ENCODE measurements around the gene CLPTM1L.
"Not testable (repeated sequence)": the region's sequence is repeated elsewhere in the genome, so short reads cannot be mapped to it uniquely, and the experiment has no call there.

CLPTM1L gene

DNA sequence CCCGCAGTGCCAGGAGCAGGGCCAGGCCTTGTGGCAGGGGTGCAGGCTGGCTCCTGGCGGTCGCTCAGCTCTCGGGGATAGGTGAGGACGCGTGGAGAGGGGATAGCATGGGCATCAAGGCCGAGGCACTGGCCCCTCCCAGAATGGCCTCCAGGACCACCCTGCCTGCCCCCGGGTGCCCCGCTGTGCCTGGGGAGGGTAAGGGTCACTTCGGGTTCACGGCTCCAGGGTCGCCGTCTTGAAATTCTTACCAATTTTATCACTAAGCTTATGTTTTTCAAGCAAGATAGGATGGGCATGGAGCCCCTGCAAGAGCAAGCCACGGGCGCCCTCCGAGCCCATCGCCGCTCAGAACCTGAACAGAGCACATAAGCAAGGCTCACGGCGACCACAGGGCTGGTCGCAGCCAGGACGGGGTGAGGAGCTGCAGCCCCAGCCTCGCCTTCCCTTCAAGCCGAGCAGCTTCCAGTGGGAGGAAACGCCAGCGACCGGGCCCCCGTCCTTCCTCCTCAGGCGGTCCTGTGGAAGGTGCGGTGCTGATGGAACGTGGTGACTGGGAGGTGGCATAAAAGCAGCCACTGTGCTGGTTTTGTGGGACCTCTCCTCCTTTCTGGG is 14.2 kb upstream of the CLPTM1L start:
- no peak for DNase-seq

GRCh38 chr5:1358726-1359025 is 13.8 kb upstream of the CLPTM1L start:
- no peak for DNase-seq

GRCh38 chr5:1357946-1358725 is 13.2 kb upstream of the CLPTM1L start:
- no peak for DNase-seq

DNA sequence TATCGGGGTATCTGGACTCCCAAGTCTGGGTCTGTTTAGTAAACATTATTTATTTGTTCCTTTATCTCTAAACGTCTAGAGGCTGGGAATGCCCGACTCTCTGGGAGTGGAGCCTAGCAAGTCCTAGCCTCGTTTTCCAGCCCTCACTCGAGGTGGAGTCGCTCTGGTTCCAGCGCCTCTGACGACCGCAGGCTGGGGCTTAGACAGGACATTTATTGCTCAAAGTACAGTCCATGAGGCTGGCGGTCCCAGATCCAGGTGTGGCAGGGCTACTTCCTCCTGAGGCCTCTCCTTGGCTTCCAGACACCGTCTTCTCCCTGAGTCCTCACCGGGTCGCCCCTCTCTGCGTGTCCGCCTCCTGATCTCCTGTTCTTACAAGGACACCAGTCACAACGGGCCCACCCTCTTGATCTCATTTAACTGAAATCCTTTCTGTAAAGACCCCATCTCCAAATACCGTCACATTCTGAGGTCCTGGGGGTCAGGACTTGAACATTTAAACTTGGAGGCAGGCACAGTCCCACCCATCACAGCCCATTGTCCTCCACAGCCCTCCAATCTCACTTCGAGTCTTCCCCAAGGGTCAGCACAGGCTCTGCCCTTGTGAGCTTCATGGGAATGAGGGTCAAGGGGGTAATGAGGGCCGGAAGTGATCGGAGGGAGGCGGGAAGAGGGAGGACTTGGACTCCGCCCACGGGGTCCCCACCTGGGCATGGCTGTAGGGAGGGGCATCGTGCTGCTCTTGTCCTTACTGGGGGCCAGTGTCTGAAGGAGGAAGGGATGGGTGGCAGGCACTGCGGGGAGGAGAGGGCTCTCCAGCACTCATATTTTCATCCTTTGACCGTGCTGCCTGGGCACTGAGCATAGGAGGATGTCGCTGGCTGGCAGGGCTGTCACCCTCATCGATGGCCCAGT is 12.2 kb upstream of the CLPTM1L start:
- no peak for DNase-seq

DNA sequence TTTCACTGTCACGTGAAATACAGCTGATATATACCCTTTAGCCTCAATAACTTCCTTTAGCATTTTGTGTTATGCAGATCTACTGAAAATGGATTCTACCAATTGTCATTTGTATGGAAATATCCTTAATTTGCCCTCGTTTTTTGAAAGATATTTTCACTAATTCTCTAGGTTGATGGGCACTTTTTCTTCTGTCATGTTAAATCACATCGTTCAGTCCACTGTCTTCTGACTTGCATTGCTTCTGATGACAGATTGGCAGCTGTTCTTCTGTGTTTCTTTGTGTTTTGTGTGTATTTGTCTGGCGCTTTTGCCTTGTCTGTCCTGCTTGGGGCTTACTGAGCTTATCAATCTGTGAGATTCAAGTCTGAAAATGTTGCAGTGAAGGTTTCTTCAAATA is 9.7 kb upstream of the CLPTM1L start:
- no peak for DNase-seq

DNA sequence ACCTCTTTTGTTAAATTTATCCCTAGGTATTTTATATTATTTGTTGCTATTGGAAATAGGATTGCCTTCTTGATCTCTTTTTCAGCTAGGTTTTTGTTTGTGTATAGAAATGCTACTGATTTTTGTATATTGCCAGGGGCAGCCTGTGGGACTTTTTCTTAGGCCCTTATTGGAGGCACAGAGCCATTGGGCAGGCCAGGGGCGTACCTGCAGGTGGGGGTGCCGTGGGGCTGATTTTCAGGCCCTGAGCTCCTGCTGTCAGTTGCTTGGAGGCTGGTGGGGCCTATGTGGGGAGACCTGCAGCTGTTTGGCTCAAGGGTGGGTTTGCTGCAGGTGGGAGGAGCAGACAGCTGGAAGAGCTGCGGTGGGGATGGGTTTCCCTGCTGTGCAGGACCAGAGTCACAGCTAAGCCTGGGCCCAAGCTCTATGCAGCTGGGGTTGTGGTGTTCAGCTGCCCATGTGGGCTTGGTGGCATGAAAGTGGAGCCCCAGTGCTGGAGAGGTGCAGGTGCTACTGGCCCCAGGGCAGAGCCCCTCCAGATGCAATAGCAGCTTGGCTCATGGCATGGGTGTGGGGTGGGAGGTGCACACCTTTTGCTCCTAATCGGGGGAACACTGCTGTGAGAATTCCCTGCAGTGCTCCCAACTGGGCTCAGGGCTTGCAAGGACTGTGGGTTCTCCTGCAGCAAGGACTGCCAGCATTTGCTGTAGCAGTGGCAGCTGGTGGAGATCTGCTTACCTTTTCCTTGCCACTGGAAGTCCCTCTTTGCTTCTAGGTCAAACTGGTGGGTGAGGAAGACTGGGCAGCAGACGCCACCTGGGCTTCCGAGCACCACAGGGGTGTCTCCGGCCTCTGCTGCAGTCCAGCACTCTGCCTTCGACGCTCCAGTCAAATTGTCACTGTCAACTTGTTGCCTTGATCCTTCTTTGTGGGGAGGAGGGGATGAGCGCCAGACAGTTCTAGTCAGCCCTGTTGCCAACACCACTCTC is 7.6 kb upstream of the CLPTM1L start:
- no peak for DNase-seq

DNA sequence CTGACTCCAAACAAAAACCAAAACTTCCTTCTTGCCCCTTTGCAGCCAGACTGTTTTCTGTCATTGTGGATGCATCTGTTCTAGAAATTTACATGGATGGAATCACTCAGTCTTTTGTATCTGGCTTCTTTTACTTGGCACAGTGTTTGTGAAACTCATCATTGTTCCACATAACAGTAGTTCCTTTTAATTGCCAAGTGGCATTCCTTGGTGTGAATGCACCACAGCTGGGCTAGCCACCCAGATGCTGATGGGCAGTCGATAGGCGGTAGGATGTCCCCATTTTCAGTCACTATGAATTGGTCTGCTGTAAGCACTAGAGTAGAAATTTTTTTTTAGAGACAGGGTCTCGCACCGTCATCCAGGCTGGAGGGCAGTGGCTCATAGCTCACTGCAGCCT is 6.3 kb upstream of the CLPTM1L start:
- no peak for DNase-seq

DNA sequence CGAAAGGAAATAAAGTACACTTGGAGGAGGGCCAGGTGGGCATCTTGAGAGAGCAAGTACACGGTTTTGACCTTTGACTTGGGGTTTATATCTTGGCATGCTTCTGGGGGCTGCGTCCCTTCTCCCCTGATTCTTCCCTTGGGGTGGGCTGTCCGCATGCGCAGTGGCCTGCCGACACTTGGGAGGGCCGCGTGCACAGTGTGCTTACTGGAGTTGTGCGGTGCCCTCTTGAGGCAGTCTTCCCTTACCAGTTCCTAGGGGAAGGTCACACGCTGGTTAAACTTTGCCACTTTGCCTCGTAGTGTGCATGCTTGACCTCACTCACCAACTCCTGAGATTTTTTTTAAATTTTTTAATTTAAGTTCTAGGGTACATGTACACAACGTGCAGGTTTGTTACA is 4.3 kb upstream of the CLPTM1L start:
- no peak for DNase-seq

DNA sequence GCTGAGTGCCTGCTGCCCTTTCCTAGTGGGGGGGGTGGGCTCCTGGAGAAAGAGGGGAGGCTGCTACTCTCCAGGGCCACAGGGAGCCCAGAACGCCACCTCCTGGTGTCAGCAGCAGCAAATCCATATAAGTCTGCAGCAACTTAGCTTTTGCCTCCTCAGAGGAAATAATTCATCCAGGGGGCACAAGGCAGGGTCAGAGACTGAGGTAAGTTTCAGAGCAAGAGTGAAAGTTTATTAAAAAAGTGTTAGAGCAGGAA is 4.0 kb upstream of the CLPTM1L start:
- DNase-seq = no peak

DNA sequence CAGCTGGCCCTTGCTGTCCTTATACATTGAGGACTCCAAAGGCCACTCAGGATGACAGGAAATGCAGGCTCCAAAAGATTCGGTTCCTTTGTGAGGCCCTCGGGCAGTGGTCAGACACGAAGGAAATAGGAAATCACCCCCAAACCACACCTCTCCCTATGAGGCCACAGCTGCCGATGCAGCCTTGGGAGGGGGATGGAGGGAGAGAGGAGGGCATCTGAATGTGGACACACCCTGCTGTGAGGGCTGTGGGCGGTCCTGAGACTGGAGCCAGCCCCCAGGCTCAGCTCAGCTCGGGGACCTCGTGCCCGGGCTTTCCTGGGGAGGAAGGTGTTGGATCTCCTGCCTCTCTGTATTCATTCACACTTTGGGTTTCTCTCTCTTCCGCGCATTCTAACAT is 2.7 kb upstream of the CLPTM1L start:
- no peak for DNase-seq

- no peak for DNase-seq
Observed at GRCh38 chr5:1346627-1347440, 1.9 kb upstream of the CLPTM1L start.

DNA sequence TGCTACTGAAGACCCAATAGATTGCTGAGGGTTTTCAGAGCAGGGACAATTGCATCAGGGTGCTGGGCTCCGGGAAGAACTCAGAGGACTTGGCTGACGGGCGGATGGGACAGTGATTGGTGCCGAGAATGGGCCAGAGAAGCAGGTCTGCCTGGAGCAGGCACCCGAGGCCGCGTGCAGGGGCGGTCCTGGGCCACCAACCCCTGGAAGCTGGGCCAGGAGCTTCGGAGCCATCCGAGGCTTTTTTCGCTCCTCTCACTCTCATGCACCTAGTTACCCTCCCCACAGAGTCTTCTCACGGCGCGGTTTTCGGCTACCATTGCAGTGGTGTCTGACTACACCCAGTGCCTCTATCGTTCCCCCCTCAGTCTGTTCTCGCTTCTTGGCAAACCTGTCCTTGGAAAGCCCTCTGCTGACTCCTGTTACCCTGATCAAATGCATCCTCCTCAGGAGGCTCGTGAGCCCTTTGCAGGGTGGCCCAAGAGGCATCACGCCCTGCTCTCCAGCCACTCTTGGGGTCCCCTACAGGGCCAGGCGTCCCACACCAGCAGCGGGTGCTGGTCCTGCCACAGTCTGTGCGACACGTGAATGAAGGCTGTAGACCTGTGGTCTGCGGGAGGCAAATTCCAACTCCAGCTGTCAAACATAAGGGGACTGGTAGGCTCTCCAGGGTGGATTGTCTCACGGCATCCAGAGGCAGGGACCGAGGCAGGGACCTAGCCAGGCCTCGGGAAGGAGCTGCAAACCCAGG is 1.2 kb upstream of the CLPTM1L start:
- no peak for DNase-seq

GRCh38 chr5:1343931-1344901 is 683 bp downstream of the CLPTM1L start:
- DNase-seq = no peak

DNA sequence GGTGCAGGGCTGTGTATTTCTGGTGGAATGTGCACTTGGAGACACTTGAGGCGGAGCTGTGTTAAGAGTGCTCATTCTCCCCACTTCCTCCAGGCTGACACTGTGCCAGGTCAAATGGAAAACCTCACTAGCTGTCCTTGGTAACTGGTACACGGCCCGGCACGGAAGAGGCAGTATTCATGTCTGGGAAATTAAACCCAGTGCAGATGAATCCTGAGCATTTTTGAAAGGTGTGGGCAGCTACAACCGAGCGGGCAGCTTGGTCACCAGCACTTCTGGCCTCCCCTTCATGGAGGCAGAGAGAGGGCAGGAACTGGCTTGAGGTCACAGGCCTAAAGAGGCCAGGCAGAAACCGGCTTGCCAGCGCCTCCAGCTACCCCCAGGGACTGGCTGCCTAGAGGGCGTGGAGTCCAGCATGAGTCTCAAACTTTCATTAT is 1.6 kb downstream of the CLPTM1L start:
- no peak for DNase-seq

- DNase-seq = not testable (repeated sequence)
Observed at GRCh38 chr5:1342711-1343110, 2.2 kb downstream of the CLPTM1L start.

DNA sequence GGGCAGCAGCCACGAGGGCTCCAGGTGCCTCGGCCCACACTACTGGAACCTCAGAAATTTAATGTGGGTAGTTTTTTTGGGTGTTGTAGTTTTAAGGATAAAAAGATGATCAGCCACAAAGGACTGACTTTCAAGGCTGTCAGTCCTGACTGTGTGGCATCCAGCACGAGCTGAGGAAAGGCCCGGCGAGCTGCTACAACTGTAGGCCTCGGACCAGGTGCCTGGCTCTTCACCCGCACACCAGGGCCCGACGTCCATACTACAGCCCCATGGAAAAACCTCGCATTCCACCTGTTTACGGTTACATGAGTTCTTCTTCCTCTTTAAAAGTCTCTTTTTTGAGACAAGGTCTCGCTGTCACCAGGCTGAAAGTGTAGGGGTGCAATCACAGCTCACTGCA is 2.6 kb downstream of the CLPTM1L start:
- no peak for DNase-seq

GRCh38 chr5:1341863-1342262 is 3.0 kb downstream of the CLPTM1L start:
- no peak for DNase-seq

GRCh38 chr5:1339818-1340210 is 5.1 kb downstream of the CLPTM1L start:
- not testable (repeated sequence) for DNase-seq

- not testable (repeated sequence) for DNase-seq
Observed at GRCh38 chr5:1339139-1339817, 5.6 kb downstream of the CLPTM1L start.
